22Rv1 (cell line): ENCODE results near the gene BAIAP2L1.

Experiments used
- H3K27ac ChIP-seq: fragments of 450-650 bp; 2 replicates; pipeline ENCODE4 v1.5.1; 2017
- ZFX ChIP-seq: fragments of 450-650 bp; IDR thresholded peaks from 2 replicates; pipeline ENCODE4 v1.6.1; 2017; ENCODE audit warnings: antibody characterized with exemption, borderline replicate concordance
- TF ChIP-seq, protein P1 (sequence below): fragments of 450-650 bp; IDR thresholded peaks from 2 replicates; pipeline ENCODE4 v1.5.1; 2017; ENCODE audit warnings: mild to moderate bottlenecking

Gene BAIAP2L1

DNA sequence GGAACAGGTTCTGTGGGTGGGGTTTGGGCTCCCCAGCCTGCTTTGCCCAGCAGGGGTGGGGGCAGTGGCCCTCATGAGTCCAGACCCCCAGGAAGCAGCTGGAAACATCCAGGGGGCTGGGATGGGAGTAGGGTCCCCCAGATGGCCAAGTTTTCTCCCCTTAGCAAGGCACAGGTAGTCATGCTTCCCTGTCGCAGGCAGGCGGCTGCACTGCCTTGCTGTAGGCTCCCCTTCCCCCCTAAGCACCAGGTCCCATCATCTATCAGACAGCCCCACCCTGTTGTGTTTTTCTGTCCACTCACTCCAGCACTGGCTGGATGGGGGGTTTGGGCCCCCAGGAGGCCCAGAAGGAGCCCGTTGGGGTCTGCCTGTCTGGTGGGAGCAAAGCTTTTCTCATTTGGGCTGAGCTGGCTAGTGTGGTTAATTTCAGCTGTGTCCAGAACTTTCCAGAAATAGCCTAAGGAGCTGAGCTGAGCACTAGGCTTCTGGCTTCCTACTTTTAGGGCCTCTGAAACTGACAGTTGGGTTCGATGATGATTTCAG is 111.5 kb downstream of the BAIAP2L1 start:
- TF ChIP-seq ZFX, result no peak
- TF ChIP-seq, protein P1, sequence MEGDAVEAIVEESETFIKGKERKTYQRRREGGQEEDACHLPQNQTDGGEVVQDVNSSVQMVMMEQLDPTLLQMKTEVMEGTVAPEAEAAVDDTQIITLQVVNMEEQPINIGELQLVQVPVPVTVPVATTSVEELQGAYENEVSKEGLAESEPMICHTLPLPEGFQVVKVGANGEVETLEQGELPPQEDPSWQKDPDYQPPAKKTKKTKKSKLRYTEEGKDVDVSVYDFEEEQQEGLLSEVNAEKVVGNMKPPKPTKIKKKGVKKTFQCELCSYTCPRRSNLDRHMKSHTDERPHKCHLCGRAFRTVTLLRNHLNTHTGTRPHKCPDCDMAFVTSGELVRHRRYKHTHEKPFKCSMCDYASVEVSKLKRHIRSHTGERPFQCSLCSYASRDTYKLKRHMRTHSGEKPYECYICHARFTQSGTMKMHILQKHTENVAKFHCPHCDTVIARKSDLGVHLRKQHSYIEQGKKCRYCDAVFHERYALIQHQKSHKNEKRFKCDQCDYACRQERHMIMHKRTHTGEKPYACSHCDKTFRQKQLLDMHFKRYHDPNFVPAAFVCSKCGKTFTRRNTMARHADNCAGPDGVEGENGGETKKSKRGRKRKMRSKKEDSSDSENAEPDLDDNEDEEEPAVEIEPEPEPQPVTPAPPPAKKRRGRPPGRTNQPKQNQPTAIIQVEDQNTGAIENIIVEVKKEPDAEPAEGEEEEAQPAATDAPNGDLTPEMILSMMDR, result no peak
- no peak overlapping the region for H3K27ac ChIP-seq

DNA sequence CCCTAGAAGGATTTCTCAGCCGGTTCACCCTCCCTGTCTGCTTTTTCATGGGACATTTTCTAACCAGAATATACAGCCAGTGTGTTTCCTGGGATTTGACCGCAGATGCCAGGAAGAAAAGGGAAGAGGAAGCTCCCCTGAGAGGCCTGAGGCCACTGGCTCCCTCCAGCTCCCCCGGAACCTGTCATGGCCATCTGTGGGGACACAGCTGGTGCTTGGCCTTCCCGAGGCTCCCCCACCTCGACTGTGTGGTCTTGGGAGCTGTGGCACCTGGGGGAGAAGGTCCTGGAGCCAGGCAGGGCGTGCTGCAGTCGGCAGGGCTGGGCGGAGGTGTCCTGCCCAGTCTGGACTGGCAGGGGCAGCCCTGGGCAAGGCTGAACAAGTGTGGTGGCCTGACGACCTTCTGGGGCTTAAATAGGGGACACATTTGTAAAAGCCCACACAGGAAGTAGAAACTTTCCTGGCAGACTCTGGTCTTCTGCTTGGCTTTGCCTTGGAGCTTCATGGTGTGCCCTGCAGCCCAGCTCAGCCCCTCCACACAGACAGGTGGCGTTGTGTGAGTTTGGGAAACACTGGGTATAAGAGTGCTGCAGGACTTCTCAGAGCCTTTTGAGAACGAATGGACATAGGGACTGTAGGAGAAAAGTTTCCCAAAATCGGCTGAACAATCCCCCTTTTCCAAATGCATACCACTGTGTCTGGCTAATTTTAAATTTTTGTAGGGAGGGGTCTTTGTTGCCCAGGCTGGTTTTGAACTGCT is 112.6 kb downstream of the BAIAP2L1 start:
- TF ChIP-seq ZFX, result no peak
- TF ChIP-seq, protein P1, result 0 out of 2 replicates have a peak, but pooled peaks have one; percentile 5
- peak overlapping the region; percentile 7; the same call in 1 of the 2 replicates for H3K27ac ChIP-seq

DNA sequence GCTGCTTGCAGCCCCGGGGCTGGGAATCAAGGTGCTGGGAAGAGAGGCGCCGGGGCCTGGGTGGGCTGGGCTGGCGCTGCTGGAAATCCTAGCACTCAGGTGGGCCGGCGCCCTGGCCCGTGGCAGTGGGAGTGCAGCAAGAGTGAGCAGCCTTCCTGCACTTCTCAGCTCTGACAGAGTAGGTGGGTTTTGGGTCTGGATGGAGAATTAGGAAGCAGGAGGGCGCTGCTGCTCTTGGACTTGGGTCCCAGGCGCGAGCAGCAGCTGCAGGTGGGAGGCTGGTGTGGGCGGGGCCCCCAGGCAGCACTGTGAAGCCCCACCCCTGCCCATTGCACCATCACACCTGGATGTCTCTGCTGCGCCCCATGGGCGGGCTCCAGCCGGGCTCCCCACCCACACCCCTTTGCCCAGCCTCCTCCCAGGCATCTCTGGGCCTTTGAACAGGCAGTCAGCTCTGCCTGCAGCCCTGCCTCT is 113.4 kb downstream of the BAIAP2L1 start:
- H3K27ac ChIP-seq, result 0 out of 2 replicates have a peak overlapping the region, but pooled peaks have one; percentile 7

DNA sequence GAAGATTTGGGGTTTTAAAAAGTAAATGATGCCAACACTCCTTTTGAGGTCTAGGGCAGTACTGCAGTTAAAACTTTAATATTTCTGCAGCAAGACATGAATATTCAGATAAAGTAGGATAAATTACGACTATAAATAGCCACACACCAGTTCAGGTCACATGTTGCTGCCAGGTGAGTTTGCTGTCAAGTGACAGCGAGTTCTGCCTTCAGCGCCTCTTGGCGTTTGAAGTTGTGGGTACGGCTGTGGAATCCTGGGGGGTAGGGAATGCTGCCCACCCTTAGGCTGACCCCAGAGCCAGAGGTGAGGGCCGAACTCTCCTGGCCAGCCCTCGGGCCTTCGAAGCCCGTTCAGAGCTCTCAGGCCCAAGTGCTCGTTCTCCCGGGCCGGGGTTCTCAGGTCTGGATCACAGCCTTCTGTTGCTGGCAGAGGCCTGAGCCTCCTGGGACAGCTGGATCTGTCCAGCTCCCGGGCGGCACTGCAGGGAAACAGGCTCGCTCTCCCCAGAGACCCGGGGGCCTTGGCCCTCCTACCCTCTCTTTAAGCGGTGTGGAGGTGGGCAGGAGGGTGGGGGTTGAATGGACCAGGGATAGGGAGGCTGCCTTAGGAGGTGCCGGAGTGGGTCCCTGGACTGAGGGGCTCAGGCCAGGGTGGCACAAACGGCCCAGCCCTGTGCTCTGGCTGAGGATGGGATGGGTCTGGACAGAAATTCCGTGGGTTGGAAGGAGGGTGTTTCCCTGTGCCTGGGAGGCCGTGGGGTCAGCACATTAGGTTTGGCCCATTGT is 114.0 kb downstream of the BAIAP2L1 start:
- H3K27ac ChIP-seq, result no peak overlapping the region; the same call in 1 of the 2 replicates
- no peak for TF ChIP-seq ZFX

More for the DNA sequence above, 113.4 kb downstream of the BAIAP2L1 start:
- TF ChIP-seq ZFX, result no peak
- TF ChIP-seq, protein P1, result no peak

DNA sequence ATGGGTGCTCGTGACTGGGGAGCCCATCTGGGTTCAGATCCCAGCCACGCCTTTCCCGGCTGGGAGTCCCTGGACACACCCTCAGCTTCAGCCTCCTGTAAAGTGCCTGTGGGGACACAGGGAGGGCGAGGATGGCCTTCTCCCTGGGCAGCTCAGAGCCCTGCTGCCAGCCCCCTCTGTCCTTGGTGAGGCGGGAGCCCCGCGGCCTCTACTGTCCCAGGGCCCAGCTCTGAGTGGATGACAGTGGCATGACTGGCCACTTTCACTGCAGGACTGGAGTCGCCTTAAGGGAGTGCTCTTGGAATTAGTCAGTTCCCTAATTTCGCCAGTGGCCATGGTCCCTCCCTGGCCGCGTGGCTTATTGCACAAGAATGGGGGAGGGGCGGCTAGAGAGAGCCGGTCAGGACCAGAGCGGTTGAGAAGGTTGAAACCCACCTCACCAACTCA is 114.8 kb downstream of the BAIAP2L1 start:
- H3K27ac ChIP-seq, result no peak overlapping the region; the same call in 1 of the 2 replicates
- TF ChIP-seq, protein P1, result no peak
- TF ChIP-seq ZFX, result no peak

DNA sequence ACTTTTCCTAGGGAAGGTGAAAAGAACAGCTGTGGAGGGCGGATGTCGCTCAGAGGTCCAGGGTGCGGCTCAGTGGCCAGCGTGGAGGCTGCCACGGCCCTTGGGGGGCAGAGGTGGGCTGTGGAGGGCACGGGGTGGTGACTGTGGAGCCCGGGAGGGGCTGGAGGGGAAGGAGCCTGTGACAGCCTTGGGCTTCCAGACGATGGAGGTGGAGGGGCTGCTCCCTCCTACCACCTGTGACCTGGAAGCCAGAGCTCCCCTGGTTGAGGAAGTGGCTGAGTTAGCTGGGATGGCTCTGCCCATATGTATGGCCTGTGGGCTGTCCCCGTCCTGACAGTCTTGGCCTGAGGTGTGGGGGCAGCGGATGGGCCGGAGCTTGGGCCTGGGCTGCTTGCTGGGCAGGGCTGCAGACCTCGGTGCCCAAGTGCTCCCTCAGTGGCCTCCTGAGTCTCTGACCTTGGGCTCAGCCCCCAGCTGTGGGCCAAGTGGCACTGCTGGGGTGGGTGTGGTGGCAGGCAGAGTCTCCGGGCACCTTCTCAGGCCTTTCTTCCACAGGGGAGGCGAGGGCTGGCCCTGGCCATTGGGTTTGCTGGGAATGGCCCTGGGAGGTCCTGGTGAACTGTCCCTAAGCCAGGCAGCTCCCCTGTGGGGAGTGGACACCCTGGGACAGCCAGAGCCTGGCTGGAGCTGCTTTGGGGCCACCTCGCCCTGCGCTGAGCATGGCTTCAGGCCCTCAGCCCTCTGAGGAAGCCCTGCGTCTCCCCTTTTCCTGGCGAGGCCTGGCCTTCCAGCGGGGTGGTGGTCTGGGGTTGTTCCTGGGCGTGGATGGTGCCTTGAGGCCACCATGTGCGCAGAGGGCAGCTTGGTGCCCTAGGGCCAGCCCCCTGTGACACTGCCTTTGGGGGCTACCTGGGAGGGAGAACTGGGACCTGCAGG is 115.5 kb downstream of the BAIAP2L1 start:
- H3K27ac ChIP-seq, result no peak overlapping the region
- TF ChIP-seq, protein P1, result no peak
- no peak for TF ChIP-seq ZFX
